Sigmoid colon (tissue), 7 donors: ENCODE data around the gene LHX3. TPM values are rescaled to one million over a fixed set of nuclear protein-coding genes. Genes with fewer than 3 reads are reported as not detected.

ENCODE experiments used
- DNase-seq: peaks from one replicate; pipeline ENCODE4 v3.0.0-alpha.2; 2019
- H3K27ac ChIP-seq, 4 donors: fragments of 200-600 bp; sonication (generic); one replicate each; pipeline ENCODE4 v1.5.1; 2016 to 2019; ENCODE audit warnings: mild to moderate bottlenecking in 1 of 4
- H3K27me3 ChIP-seq, 3 donors: fragments of 200-600 bp; sonication (generic); one replicate each; pipeline ENCODE4 v1.5.1; 2019; ENCODE audit warnings: mild to moderate bottlenecking in 1 of 3
- H3K36me3 ChIP-seq, 4 donors: fragments of 200-600 bp; sonication (generic); one replicate each; pipeline ENCODE4 v1.5.1; 2016 to 2019
- H3K4me1 ChIP-seq, 4 donors: fragments of 200-600 bp; sonication (generic); one replicate each; pipeline ENCODE4 v1.5.1; 2017 to 2019
- H3K4me3 ChIP-seq, 4 donors: fragments of 200-600 bp; sonication (generic); one replicate each; pipeline ENCODE4 v1.5.1; 2017 to 2019; ENCODE audit warnings: mild to moderate bottlenecking in 2 of 4, moderate library complexity in 1 of 4
- H3K9me3 ChIP-seq, 4 donors: fragments of 200-600 bp in 3 of 4; sonication (generic) in 3 of 4; one replicate each; pipeline versions ENCODE4 v1.5.1 to v1.6.1; 2013 to 2019
- EP300 ChIP-seq, 4 donors: sonication (generic); formaldehyde crosslinking; IDR thresholded peaks; one replicate each; pipeline ENCODE4 v1.6.1; 2017; ENCODE audit warnings: antibody characterized with exemption in 4 of 4
- POLR2A ChIP-seq, 2 donors: fragments of 450-650 bp; IDR thresholded peaks; one replicate each; pipeline ENCODE4 v1.6.1; 2016; ENCODE audit warnings: antibody characterized with exemption in 2 of 2, mild to moderate bottlenecking in 2 of 2, moderate library complexity in 2 of 2
- POLR2AphosphoS5 ChIP-seq, 4 donors: sonication (generic); formaldehyde crosslinking; IDR thresholded peaks; one replicate each; pipeline ENCODE4 v1.6.1; 2017; ENCODE audit warnings: antibody characterized with exemption in 4 of 4
- WGBS, 2 donors: extraction: QIAGEN DNeasy Blood & Tissue Kit; methylation state at CpG; one replicate each; pipeline ENCODE4 v1.1.7; 2013; 5-methylcytosine and 5-hydroxymethylcytosine counted together
- intact Hi-C: fragments of 100-400 bp; cut with DNase I; formaldehyde crosslinking; loops from one replicate; pipeline ENCODE4 v1.15.1; 2023
- polyA plus RNA-seq, 3 donors: library from polyadenylated mRNA; stranded (reverse); fragments of 200-250 nt; gene quantifications; one replicate each; pipeline ENCODE4 v1.2.3, GENCODE V29; 2013
- total RNA-seq, 4 donors: library from RNA; depleted of rRNA; stranded (reverse); fragments of >200 nt; gene quantifications; one replicate each; pipeline ENCODE4 v1.1.0, GENCODE V29; 2016
- TF ChIP-seq, protein P1 (sequence below), 4 experiments: fragments of 450-650 bp in 3 of 4; fragments of 200-600 bp in 1 of 4; IDR thresholded peaks; one replicate each; pipeline ENCODE4 v1.5.1; 2016 to 2019; ENCODE audit warnings: antibody characterized with exemption in 4 of 4, mild to moderate bottlenecking in 3 of 4, moderate library complexity in 2 of 4
- donor health status: healthy with polysubstance abuse.
- donor health status: Bipolar disorder and iron deficiency.
- donor health status: healthy.

The LHX3 gene
- total and polyA plus RNA-seq, 7 donors = not detected

DNA sequence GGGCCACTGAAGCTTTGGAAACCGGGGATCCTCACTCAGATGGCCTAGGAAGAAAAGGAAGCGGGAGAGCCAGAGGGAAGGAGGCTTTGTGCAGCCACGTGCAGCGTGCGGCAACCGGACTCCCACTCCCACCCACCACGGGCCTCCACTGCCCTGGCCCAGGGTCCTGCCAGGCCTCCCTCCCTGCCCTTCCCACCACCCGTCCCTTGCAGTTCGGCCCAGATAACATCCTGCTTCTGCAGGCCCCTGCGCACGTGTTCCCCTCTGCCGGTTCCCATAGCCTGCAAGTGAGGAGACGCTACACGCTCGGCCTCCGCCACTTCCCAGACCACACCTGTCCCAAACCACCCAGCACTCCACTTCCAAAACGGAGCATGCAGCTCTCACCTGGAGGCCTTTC lies 4.3 kb upstream of the LHX3 start:
- Histone ChIP-seq H3K27me3 (peaks cover 13 to 17% (median 16%) of the 10 kb centered on the region in 3 donors), H3K4me1 (peaks cover 0 to 9% (median 2%) of the 10 kb centered on the region in 4 donors), H3K4me3 (no peak overlapping the region), H3K27ac (no peak overlapping the region), H3K36me3 (peaks cover 1 to 42% (median 14%) of the 10 kb centered on the region in 4 donors), H3K9me3 (no peaks in the 10 kb centered on the region)
- WGBS, 2 donors = 95 to 96% methylated on average over 17 of the region's 17 CpGs
- intact Hi-C loops = no loop called here
- no peak for DNase-seq
- TF ChIP-seq POLR2A (IDR thresholded peaks at IDR 0.05) = no peak
- TF ChIP-seq, protein P1, sequence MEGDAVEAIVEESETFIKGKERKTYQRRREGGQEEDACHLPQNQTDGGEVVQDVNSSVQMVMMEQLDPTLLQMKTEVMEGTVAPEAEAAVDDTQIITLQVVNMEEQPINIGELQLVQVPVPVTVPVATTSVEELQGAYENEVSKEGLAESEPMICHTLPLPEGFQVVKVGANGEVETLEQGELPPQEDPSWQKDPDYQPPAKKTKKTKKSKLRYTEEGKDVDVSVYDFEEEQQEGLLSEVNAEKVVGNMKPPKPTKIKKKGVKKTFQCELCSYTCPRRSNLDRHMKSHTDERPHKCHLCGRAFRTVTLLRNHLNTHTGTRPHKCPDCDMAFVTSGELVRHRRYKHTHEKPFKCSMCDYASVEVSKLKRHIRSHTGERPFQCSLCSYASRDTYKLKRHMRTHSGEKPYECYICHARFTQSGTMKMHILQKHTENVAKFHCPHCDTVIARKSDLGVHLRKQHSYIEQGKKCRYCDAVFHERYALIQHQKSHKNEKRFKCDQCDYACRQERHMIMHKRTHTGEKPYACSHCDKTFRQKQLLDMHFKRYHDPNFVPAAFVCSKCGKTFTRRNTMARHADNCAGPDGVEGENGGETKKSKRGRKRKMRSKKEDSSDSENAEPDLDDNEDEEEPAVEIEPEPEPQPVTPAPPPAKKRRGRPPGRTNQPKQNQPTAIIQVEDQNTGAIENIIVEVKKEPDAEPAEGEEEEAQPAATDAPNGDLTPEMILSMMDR (IDR thresholded peaks at IDR 0.05) = no peak
- TF ChIP-seq POLR2AphosphoS5 (IDR thresholded peaks at IDR 0.05) = no peak
- no peak for TF ChIP-seq EP300 (IDR thresholded peaks at IDR 0.05)

DNA sequence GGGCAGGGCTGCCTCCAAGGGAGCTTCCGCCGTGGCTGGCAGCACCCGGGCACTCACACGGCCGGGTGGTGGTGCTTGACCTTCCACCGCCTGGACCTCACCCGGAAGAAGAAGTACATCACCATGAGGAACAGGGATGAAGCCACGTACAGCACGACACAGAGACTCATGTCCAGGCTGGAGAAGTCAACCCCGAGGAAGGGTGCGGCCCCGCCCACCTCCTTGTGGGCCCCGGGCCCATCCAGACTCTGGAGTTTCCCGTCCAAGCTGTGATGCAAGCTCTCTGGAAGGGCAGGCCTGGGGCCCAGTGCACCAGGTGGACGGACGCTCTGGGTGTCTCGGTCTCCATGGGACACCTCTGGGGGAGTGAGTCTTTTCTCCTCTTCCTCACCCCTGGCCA lies 3.7 kb upstream of the LHX3 start:
- Histone ChIP-seq H3K27ac (no peak overlapping the region), H3K9me3 (no peaks in the 10 kb centered on the region), H3K4me1 (peaks cover 0 to 9% (median 2%) of the 10 kb centered on the region in 4 donors), H3K27me3 (peaks cover 17 to 23% (median 21%) of the 10 kb centered on the region in 3 donors), H3K36me3 (peaks cover 0 to 37% (median 9%) of the 10 kb centered on the region in 4 donors), H3K4me3 (no peak overlapping the region)
- WGBS, 2 donors = 90% methylated on average over 17 of the region's 17 CpGs
- no peak for DNase-seq
- TF ChIP-seq POLR2AphosphoS5 (IDR thresholded peaks at IDR 0.05) (no peak), POLR2A (IDR thresholded peaks at IDR 0.05) (no peak), EP300 (IDR thresholded peaks at IDR 0.05) (no peak)
- TF ChIP-seq, protein P1 (IDR thresholded peaks at IDR 0.05) = no peak
- intact Hi-C loops = no loop called here

DNA sequence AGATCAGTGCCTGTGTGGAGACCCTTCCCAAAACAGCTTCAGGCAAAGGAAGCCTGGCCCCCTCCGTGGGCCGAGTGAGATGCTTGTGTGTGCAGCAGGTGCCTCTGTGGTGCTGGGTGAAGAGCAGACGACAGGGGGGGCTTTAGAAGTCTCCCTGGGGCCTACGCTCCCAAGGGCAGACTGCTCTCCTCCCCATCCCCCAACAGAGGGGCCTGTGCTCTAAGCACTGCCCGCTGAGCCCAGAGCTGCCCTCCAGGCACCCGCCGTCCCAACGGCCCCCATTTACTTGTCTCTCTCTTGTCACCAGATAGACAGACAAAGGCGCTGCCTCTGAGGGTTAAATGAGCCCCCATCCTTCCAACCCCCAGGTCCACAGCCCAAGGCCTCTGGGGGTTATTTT lies 2.7 kb upstream of the LHX3 start:
- Histone ChIP-seq H3K4me3 (no peak overlapping the region), H3K27me3 (peaks cover 28 to 34% (median 32%) of the 10 kb centered on the region in 3 donors), H3K36me3 (peaks cover 0 to 32% (median 6%) of the 10 kb centered on the region in 4 donors), H3K9me3 (no peaks in the 10 kb centered on the region), H3K4me1 (peaks cover 0 to 9% (median 2%) of the 10 kb centered on the region in 4 donors), H3K27ac (no peak overlapping the region)
- WGBS, 2 donors = 86 to 90% methylated on average over 9 of the region's 9 CpGs
- no peak for DNase-seq
- TF ChIP-seq, protein P1 (IDR thresholded peaks at IDR 0.05) = no peak
- no peak for TF ChIP-seq POLR2AphosphoS5 (IDR thresholded peaks at IDR 0.05)
- TF ChIP-seq EP300 (IDR thresholded peaks at IDR 0.05) = no peak
- no peak for TF ChIP-seq POLR2A (IDR thresholded peaks at IDR 0.05)
- intact Hi-C loops = no loop called here

DNA sequence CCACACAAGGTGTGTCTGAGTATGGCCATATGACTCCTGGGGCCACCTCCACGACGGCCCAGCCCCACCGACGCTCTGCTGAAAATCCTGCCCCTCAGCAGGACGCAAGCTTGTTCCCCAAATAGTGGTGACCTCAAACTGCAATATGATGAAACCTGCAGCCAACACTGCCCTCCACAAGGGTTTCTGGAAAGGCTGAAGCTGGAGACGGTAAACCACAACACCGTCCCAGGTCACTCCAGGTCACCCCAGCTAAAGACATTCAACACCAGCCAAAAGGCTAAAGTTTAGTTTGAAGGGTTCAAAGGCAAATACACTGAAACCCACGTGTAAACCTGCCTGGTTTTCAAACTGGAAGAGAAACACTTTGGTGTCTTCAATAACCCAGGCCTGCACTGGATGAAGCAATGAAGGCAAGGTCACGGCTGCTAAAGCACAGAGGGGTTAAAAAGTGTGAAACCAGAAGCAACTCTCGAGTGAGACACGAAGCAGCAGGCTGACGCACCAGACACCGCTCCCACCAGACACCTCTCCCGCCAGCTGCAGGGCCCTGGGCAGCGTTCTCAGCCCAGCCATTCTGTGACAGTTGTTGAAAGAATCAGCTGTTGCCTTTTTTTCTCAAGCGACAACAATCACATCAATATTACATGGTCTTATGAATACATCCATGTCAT lies 1.8 kb upstream of the LHX3 start:
- no peaks in the 10 kb centered on the region for H3K9me3 ChIP-seq
- H3K27me3 ChIP-seq = peaks cover 37 to 42% (median 41%) of the 10 kb centered on the region in 3 donors
- no peak overlapping the region for H3K4me3 ChIP-seq
- DNase-seq = no peak
- peaks cover 0 to 23% (median 6%) of the 10 kb centered on the region in 4 donors for H3K36me3 ChIP-seq
- peaks cover 0 to 15% (median 2%) of the 10 kb centered on the region in 4 donors for H3K4me1 ChIP-seq
- TF ChIP-seq POLR2A (IDR thresholded peaks at IDR 0.05) (no peak), EP300 (IDR thresholded peaks at IDR 0.05) (no peak), POLR2AphosphoS5 (IDR thresholded peaks at IDR 0.05) (no peak)
- TF ChIP-seq, protein P1 (IDR thresholded peaks at IDR 0.05) = no peak
- intact Hi-C loops = no loop called here
- 82% methylated on average over 16 of the region's 16 CpGs for WGBS, 2 donors
- no peak overlapping the region for H3K27ac ChIP-seq
